GM20000 (cell line): ENCODE results near the gene CARD14.

Experiments
- DNase-seq: peaks from one replicate; pipeline ENCODE4 v3.0.0; 2012; ENCODE audit warnings: low spot score
- TF ChIP-seq, protein P1 (sequence below): IDR thresholded peaks from 2 replicates; pipeline ENCODE4 v1.5.1; 2012; ENCODE audit warnings: mild to moderate bottlenecking, control low read depth; ENCODE audit errors: extremely low read depth, missing control alignments

Gene CARD14

GRCh38 chr17:80169784-80170500, at the start of gene CARD14:
Gene CARD14 (plus strand): TSS chr17:80170030. CDS start chr17:80181439, 11,409 bp downstream.
- DNase-seq, result no peak
- TF ChIP-seq, protein P1, sequence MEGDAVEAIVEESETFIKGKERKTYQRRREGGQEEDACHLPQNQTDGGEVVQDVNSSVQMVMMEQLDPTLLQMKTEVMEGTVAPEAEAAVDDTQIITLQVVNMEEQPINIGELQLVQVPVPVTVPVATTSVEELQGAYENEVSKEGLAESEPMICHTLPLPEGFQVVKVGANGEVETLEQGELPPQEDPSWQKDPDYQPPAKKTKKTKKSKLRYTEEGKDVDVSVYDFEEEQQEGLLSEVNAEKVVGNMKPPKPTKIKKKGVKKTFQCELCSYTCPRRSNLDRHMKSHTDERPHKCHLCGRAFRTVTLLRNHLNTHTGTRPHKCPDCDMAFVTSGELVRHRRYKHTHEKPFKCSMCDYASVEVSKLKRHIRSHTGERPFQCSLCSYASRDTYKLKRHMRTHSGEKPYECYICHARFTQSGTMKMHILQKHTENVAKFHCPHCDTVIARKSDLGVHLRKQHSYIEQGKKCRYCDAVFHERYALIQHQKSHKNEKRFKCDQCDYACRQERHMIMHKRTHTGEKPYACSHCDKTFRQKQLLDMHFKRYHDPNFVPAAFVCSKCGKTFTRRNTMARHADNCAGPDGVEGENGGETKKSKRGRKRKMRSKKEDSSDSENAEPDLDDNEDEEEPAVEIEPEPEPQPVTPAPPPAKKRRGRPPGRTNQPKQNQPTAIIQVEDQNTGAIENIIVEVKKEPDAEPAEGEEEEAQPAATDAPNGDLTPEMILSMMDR, result no peak

- DNase-seq, result no peak
- TF ChIP-seq, protein P1, result no peak
Observed at GRCh38 chr17:80122026-80122575, 47.7 kb upstream of the CARD14 start.

DNA sequence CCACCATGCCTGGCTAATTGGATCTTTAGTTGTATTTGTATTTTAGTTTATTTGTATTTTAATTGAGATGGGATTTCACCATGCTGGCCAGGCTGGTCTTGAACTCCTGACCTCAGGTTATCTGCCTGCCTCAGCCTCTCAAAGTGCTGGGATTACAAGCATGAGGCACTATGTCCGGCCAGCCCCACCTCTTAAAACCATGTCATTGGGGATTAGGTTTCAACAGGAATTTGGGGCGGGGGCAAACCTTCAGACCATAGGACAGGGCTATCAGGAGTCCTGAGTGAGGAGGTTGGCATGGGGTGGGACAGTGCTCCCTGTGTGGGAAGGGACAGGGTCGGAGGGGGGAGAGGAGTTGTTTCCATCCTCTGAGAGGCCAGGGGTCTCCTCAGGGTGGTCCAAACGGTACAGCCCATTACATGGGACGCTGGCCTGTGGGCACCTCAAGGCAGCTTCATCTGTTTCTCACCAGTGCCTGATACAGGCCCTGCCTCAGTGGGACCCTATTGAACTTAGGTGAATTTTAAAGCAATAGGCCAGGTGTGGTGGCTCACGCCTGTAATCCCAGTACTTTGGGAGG, 46.8 kb upstream of the CARD14 start:
- TF ChIP-seq, protein P1, result no peak
- no peak for DNase-seq

DNA sequence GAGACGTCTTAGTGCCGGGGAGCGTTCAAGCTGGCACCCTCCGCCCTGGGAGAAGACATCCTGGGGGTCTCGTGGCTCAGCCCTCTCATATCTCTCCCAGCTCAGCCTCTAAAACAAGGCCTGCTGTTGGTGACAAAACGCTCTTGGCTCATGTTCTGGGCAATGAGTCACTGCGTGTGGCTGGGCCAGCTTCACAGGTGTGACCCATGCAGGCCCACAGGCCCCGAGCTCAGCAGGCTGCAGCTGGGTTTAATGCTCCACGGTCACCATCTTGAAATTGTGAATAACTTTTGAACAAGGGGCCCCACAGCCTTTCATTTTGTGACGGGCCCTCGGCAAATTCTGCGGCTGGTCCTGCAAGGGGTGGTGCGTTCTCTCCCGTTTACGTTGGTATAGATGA, 46.0 kb upstream of the CARD14 start:
- no peak for DNase-seq
- TF ChIP-seq, protein P1, result no peak

- TF ChIP-seq, protein P1, result no peak
- peak; percentile 43 for DNase-seq
Observed at GRCh38 chr17:80124351-80124981, 45.4 kb upstream of the CARD14 start.

DNA sequence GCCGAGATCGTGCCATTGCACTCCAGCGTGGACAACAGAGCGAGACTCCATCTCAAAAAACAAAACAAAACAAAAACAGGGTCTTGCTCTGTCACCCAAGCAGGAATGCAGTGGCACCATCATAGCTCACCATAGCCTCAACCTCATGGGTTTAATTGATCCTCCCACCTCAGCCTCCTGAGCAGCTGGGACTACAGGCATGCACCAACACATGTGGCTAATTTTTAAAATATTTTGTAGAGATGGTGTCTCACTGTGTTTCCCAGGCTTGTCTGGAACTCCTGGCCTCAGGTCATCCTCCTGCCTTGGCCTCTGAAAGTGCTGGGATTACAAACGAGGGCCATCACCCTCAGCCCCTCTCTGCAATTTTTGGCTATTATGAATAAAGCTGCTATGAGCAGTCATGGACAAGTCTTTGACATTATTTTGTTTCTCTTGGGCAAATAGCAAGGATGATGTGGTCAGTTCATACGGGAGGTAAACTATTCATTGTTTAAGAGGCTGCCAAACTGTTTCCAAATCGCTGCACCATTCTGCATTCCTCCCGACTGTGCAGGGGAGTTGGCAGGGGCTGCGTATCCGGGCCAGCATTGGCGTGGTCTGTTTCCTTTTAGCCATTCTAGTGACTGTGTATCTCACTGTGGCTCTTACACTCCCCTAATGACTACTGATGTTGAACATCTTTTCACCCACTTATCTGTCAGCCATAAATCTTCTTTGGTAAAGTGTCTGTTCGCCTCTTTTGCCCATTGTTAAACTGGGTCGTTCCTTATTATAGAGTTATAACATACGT, 44.0 kb upstream of the CARD14 start:
- no peak for DNase-seq
- TF ChIP-seq, protein P1, result no peak
